H1 (cell line): ENCODE measurements around the gene GCAT.

Source experiments
- EZH2 ChIP-seq: fragments of 200-600 bp; sonication (generic); IDR thresholded peaks from 2 replicates; pipeline ENCODE4 v1.7.1; 2012; ENCODE audit warnings: low read depth, mild to moderate bottlenecking, moderate library complexity, low read length, inconsistent platforms; ENCODE audit not compliant: severe bottlenecking
- MAFK ChIP-seq: IDR thresholded peaks from 2 replicates; pipeline ENCODE4 v1.6.1; 2012; ENCODE audit warnings: low read depth, mild to moderate bottlenecking, improper control_type of control experiment, low read length

DNA sequence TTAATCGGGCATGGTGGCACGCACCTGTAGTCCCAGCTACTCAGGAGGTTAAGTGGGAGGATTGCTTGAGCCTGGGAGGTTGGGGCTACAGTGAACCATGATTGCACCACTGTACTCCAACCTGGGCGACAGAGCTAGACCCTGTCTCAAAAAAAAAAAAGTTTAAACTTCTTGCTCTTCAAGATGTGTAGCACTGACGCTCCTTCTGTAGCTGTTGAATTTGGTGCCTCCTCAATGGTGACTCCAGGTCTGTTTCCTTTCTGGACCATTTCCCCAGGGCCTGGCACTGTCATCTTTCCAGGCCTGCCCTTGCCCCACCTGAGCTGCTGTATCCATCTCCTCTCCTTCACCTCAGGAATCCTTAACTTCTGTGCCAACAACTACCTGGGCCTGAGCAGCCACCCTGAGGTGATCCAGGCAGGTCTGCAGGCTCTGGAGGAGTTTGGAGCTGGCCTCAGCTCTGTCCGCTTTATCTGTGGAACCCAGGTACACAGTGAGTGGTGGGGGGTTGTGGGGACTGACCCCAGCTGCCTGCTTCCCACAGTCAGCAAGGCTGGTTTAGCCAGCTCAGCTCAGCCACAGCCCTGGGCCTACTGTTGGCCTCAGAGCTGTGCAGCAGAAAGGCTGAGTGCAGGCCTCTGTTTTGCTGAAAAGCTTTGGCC, 2.1 kb downstream of the GCAT start:
- TF ChIP-seq MAFK = no peak
- no peak for TF ChIP-seq EZH2
